CD14-positive monocyte (primary cell): ENCODE results near the gene SBK3. TPM values are rescaled to one million over a fixed set of nuclear protein-coding genes. Genes with fewer than 3 reads are reported as not detected.

ENCODE experiments used
- DNase-seq, 3 donors: peaks; one replicate each; pipeline ENCODE4 v3.0.0-alpha.2; 2011 to 2022
- H2AFZ ChIP-seq: 2 replicates; pipeline ENCODE4 v1.6.0; 2012; ENCODE audit warnings: mild to moderate bottlenecking, low read depth, low read length, inconsistent platforms; ENCODE audit not compliant: insufficient read depth, poor library complexity, severe bottlenecking
- H3K27ac ChIP-seq, 2 donors: 1 replicate in 1 of 2; 2 replicates in 1 of 2; pipeline ENCODE4 v1.5.1; 2012 to 2013; ENCODE audit warnings: low read length in 2 of 2, control low read depth in 1 of 2, inconsistent platforms in 1 of 2, low read depth in 1 of 2, mild to moderate bottlenecking in 1 of 2
- H3K27me3 ChIP-seq, 2 donors: one replicate each; pipeline versions ENCODE4 v1.6.0 to v1.6.1; 2011 to 2013; ENCODE audit warnings: low read length in 2 of 2; ENCODE audit not compliant: control insufficient read depth in 2 of 2, insufficient read depth in 2 of 2
- H3K36me3 ChIP-seq, 2 donors: replicated peaks in 1 of 2; 1 replicate in 1 of 2; 2 replicates in 1 of 2; pipeline versions ENCODE4 v1.5.1 to v1.6.1; 2012 to 2013; ENCODE audit warnings: low read length in 2 of 2, control low read depth in 1 of 2, inconsistent platforms in 1 of 2, mild to moderate bottlenecking in 1 of 2; ENCODE audit not compliant: insufficient read depth in 2 of 2, control insufficient read depth in 1 of 2
- H3K4me1 ChIP-seq, 2 donors: 1 replicate in 1 of 2; 2 replicates in 1 of 2; pipeline versions ENCODE4 v1.5.1 to v1.6.1; 2012 to 2013; ENCODE audit warnings: low read length in 2 of 2, control low read depth in 1 of 2, inconsistent platforms in 1 of 2, mild to moderate bottlenecking in 1 of 2, moderate library complexity in 1 of 2; ENCODE audit not compliant: insufficient read depth in 2 of 2, control insufficient read depth in 1 of 2
- H3K4me2 ChIP-seq: replicated peaks from 2 replicates; pipeline ENCODE3; 2012; ENCODE audit warnings: low read length, moderate library complexity, mild to moderate bottlenecking; ENCODE audit not compliant: poor library complexity, severe bottlenecking; ENCODE audit errors: extremely low read depth
- H3K4me3 ChIP-seq, 3 experiments: fragments of 200-600 bp in 1 of 3; sonication (generic) in 1 of 3; replicated peaks in 1 of 3; 1 replicate in 2 of 3; 2 replicates in 1 of 3; pipeline ENCODE4 v1.5.1; 2011 to 2013; ENCODE audit warnings: low read length in 3 of 3, mild to moderate bottlenecking in 3 of 3, control low read depth in 2 of 3, low read depth in 2 of 3, inconsistent platforms in 1 of 3, moderate library complexity in 1 of 3
- H3K79me2 ChIP-seq: 2 replicates; pipeline ENCODE4 v1.6.0; 2012; ENCODE audit warnings: mild to moderate bottlenecking, control low read depth, inconsistent platforms, low read length, moderate library complexity; ENCODE audit not compliant: insufficient read depth
- H3K9ac ChIP-seq: 2 replicates; pipeline ENCODE4 v1.6.0; 2017; ENCODE audit warnings: low read length, mild to moderate bottlenecking; ENCODE audit not compliant: insufficient read depth, poor library complexity, severe bottlenecking
- H3K9me3 ChIP-seq, 2 donors: replicated peaks in 1 of 2; 1 replicate in 1 of 2; 2 replicates in 1 of 2; pipeline versions ENCODE4 v1.5.1 to v1.6.1; 2012 to 2013; ENCODE audit warnings: low read length in 2 of 2, control low read depth in 1 of 2; ENCODE audit not compliant: control insufficient read depth in 1 of 2, insufficient read depth in 1 of 2
- H4K20me1 ChIP-seq: 2 replicates; pipeline ENCODE4 v1.6.0; 2012; ENCODE audit warnings: mild to moderate bottlenecking, low read length, control low read depth, moderate library complexity; ENCODE audit not compliant: insufficient read depth
- H3K27ac Mint-ChIP-seq, 7 donors: one replicate each; pipeline ENCODE4 v1.8.0; 2020; ENCODE audit warnings: mild to moderate bottlenecking in 7 of 7, mixed read lengths in 7 of 7, moderate library complexity in 6 of 7, inconsistent platforms in 2 of 7
- H3K27me3 Mint-ChIP-seq, 3 donors: one replicate each; pipeline ENCODE4 v1.8.0; 2021 to 2022; ENCODE audit warnings: low read depth in 3 of 3, mild to moderate bottlenecking in 3 of 3, mixed read lengths in 3 of 3, moderate library complexity in 3 of 3, inconsistent platforms in 1 of 3
- H3K36me3 Mint-ChIP-seq, 2 donors: one replicate each; pipeline ENCODE4 v1.8.0; 2020; ENCODE audit warnings: mixed read lengths in 2 of 2, inconsistent platforms in 1 of 2, mild to moderate bottlenecking in 1 of 2
- H3K4me1 Mint-ChIP-seq: one replicate; pipeline ENCODE4 v1.8.0; 2020; ENCODE audit warnings: mild to moderate bottlenecking, mixed read lengths
- H3K4me3 Mint-ChIP-seq, 2 donors: one replicate each; pipeline ENCODE4 v1.8.0; 2020; ENCODE audit warnings: mild to moderate bottlenecking in 2 of 2, mixed read lengths in 2 of 2, moderate library complexity in 1 of 2
- H3K9me3 Mint-ChIP-seq, 7 donors: one replicate each; pipeline ENCODE4 v1.8.0; 2020 to 2022; ENCODE audit warnings: mixed read lengths in 7 of 7, mild to moderate bottlenecking in 6 of 7, moderate library complexity in 6 of 7, inconsistent platforms in 2 of 7
- WGBS: methylation state at CpG from one replicate; pipeline ENCODE4 v1.1.5; 2013; ENCODE audit warnings: missing lambda C conversion rate; ENCODE audit not compliant: insufficient coverage; 5-methylcytosine and 5-hydroxymethylcytosine counted together
- intact Hi-C, 2 donors: fragments of 100-400 bp; cut with micrococcal nuclease; formaldehyde crosslinking; loops; one replicate each; pipeline versions ENCODE4 v1.15.0 to v1.15.1; 2023
- polyA plus RNA-seq, 3 donors: library from polyadenylated mRNA; depleted of rRNA in 1 of 3; unstranded in 2 of 3; stranded (reverse) in 1 of 3; fragments of 300-500 nt in 2 of 3; fragments of >200 nt in 1 of 3; fragmentation: Illumina TruSeq in 2 of 3; gene quantifications; 1 replicate in 2 of 3; 2 replicates in 1 of 3; pipeline ENCODE4 v1.2.3, GENCODE V29; 2012 to 2021
- TF ChIP-seq, protein P1 (sequence below): fragments of 200-600 bp; IDR thresholded peaks from one replicate; pipeline ENCODE4 v1.8.0; 2022; ENCODE audit warnings: antibody characterized with exemption, mild to moderate bottlenecking

SBK3 gene
- polyA plus RNA-seq, 3 donors = not detected

DNA sequence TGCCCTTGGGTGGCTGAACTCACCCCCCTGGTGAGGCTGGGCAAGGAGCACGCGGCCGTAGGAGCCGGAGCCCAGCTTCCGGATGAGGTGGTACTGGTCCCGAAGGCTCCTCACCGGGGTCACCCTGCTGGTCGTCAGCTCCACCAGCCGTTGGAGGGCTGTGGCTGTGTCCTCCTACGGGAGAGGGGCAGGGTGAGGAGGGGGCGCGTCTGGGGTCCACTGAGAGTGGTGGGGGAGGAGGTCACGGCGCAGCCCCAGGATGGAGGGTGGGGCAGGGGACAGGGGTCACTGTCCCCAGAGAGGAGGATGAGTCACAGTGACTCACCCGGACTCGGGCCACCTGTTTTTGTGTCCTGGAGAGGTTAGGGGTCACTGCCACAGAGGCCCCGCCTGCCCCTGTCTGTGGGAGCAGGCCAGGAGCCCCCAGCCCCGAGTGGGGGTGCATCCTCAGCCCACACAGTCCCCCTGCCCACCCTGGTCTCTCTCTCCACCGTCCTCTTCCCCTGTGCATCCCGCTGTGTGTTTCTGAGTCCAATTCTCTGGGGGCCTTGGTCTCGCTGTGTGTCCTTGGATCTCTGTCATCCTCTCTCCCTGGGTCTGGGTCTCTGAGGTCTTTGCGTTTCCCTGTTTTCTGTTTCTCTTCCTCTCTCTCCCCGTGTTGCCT is 435 bp downstream of the SBK3 start:
- Mint-ChIP-seq H3K4me1 (peaks cover 7% of the 10 kb centered on the region), H3K36me3 (no peaks in the 10 kb centered on the region), H3K27ac (no peak overlapping the region), H3K4me3 (no peak overlapping the region), H3K9me3 (peaks cover 0 to 5% (median 0%) of the 10 kb centered on the region in 7 donors), H3K27me3 (peaks cover 15 to 21% (median 21%) of the 10 kb centered on the region in 3 donors)
- Histone ChIP-seq H4K20me1 (no peaks in the 10 kb centered on the region), H3K27me3 (no peaks in the 10 kb centered on the region), H3K4me2 (no peak overlapping the region), H3K9me3 (no peaks in the 10 kb centered on the region), H3K4me1 (peaks cover 0 to 7% of the 10 kb centered on the region in 2 donors), H3K36me3 (no peaks in the 10 kb centered on the region), H3K9ac (no peak overlapping the region), H3K27ac (no peak overlapping the region), H2AFZ (no peak overlapping the region), H3K4me3 (no peak overlapping the region), H3K79me2 (no peaks in the 10 kb centered on the region)
- intact Hi-C loops = no loop called here
- TF ChIP-seq, protein P1, sequence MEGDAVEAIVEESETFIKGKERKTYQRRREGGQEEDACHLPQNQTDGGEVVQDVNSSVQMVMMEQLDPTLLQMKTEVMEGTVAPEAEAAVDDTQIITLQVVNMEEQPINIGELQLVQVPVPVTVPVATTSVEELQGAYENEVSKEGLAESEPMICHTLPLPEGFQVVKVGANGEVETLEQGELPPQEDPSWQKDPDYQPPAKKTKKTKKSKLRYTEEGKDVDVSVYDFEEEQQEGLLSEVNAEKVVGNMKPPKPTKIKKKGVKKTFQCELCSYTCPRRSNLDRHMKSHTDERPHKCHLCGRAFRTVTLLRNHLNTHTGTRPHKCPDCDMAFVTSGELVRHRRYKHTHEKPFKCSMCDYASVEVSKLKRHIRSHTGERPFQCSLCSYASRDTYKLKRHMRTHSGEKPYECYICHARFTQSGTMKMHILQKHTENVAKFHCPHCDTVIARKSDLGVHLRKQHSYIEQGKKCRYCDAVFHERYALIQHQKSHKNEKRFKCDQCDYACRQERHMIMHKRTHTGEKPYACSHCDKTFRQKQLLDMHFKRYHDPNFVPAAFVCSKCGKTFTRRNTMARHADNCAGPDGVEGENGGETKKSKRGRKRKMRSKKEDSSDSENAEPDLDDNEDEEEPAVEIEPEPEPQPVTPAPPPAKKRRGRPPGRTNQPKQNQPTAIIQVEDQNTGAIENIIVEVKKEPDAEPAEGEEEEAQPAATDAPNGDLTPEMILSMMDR = no peak
- DNase-seq = peak in 1 of 3 donors; percentile 12
- 91% methylated on average over 22 of the region's 23 CpGs for WGBS

DNA sequence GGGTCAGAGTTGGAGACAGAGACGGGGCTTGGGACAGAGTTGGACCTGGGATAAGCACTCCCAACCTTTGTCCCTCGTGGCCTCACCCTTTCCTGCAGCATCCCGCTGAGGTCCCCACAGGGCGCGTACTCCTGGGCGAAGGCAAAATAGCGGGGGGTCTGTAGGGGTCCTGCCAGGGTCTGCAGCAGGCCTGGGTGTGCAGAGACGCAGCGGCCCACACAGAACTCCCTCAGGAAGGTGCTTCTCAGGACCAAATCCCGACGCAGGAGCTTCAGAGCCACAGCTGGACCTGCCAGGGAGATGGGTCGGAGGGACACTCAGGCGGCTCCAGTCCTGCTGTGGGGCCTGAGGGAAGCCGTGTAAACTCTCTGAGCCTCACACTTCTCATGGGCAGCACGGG is 1.3 kb downstream of the SBK3 start:
- intact Hi-C loops = no loop called here
- Mint-ChIP-seq H3K27ac (no peak overlapping the region), H3K27me3 (peaks cover 15 to 21% (median 21%) of the 10 kb centered on the region in 3 donors), H3K9me3 (peaks cover 0 to 5% (median 0%) of the 10 kb centered on the region in 7 donors), H3K4me1 (peaks cover 7% of the 10 kb centered on the region), H3K36me3 (no peaks in the 10 kb centered on the region), H3K4me3 (no peak overlapping the region)
- Histone ChIP-seq H3K27ac (no peak overlapping the region), H4K20me1 (no peaks in the 10 kb centered on the region), H3K36me3 (no peaks in the 10 kb centered on the region), H3K27me3 (no peaks in the 10 kb centered on the region), H3K4me2 (no peak overlapping the region), H3K4me3 (no peak overlapping the region), H3K9me3 (no peaks in the 10 kb centered on the region), H2AFZ (no peak overlapping the region), H3K9ac (no peak overlapping the region), H3K4me1 (peaks cover 0 to 7% of the 10 kb centered on the region in 2 donors), H3K79me2 (no peaks in the 10 kb centered on the region)
- 95% methylated on average over 12 of the region's 15 CpGs for WGBS
- TF ChIP-seq, protein P1 = no peak
- DNase-seq = no peak
